Left lung (tissue), 10 donors: ENCODE results near the gene LENG1. TPM values are rescaled to one million over a fixed set of nuclear protein-coding genes. Genes with fewer than 3 reads are reported as not detected.
A peak's percentile ranks its signal among the peaks of the same experiment; 100 is the strongest.

Experiments
- ATAC-seq: fragments of 200-7000 bp; cut with Tn5 transposase; one replicate; pipeline ENCODE4 v1.9.1; 2020; ENCODE audit warnings: moderate library complexity
- DNase-seq, 4 donors: peaks; one replicate each; pipeline ENCODE4 v3.0.0-alpha.2; 2013 to 2020
- H3K27ac ChIP-seq, 2 donors: fragments of 200-600 bp; sonication (generic) in 1 of 2; one replicate each; pipeline versions ENCODE4 v1.5.0 to v1.8.0; 2020 to 2021
- H3K27me3 ChIP-seq, 2 donors: fragments of 200-600 bp; sonication (generic) in 1 of 2; one replicate each; pipeline versions ENCODE4 v1.5.0 to v1.8.0; 2020 to 2021
- H3K36me3 ChIP-seq, 2 donors: fragments of 200-600 bp; sonication (generic) in 1 of 2; one replicate each; pipeline versions ENCODE4 v1.5.0 to v1.8.0; 2020 to 2021
- H3K4me1 ChIP-seq, 2 donors: fragments of 200-600 bp; one replicate each; pipeline ENCODE4 v1.8.0; 2021
- H3K4me3 ChIP-seq, 2 donors: fragments of 200-600 bp; sonication (generic) in 1 of 2; one replicate each; pipeline versions ENCODE4 v1.5.0 to v1.8.0; 2020 to 2021; ENCODE audit warnings: mild to moderate bottlenecking in 1 of 2
- H3K9me3 ChIP-seq, 2 donors: fragments of 200-600 bp; sonication (generic) in 1 of 2; one replicate each; pipeline versions ENCODE4 v1.5.0 to v1.8.0; 2020 to 2021
- intact Hi-C, 2 donors: fragments of 100-400 bp; cut with DNase I; formaldehyde crosslinking; loops; one replicate each; pipeline versions ENCODE4 v1.11.2 to v1.14.2; 2022
- polyA plus RNA-seq, 6 donors: library from polyadenylated mRNA; unstranded; fragments of 120-200 nt; gene quantifications; one replicate each; pipeline ENCODE4 v1.2.1, GENCODE V29; 2013; ENCODE audit not compliant: insufficient read length in 6 of 6
- total RNA-seq, 2 donors: library from RNA; stranded (reverse); fragmentation: NEBNext Ultra II Directional; extraction: Animal tissue kit (Norgen Biotek cat#: 25700); gene quantifications; one replicate each; pipeline ENCODE4 v1.2.1, GENCODE V29; 2021
- TF ChIP-seq, protein P1 (sequence below), 2 donors: fragments of 200-600 bp; sonication (generic) in 1 of 2; IDR thresholded peaks; one replicate each; pipeline versions ENCODE4 v1.5.0 to v1.8.0; 2021; ENCODE audit warnings: antibody characterized with exemption in 2 of 2
- donor health status: DM: no; HTN: yes; CAD: no.
- donor health status: DM: no; HTN: no; CAD: no.

LENG1 gene
- total and polyA plus RNA-seq, 8 donors: 5.4 to 10.9 (median 7.5) TPM

DNA sequence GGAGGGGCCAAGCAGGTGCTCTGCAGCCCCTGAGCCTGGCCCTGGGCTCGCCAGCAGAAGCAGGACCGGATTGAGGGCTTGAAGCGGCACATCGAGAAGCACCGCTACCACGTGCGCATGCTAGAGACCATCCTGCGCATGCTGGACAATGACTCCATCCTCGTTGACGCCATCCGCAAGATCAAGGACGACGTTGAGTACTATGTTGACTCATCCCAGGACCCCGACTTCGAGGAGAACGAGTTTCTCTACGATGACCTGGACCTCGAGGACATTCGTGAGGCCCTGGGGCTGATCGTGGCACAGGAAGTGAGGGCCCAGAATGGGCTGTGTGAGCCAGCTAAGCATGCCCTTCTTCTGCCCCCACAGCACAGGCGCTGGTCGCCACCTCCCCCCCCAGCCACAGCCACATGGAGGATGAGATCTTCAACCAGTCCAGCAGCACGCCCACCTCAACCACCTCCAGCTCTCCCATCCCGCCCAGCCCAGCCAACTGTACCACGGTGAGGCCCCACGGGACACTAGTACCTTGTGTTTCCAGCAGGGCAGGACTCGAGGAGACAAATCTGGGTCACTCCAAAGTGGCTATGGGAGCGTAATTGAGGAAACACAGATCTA, 13.9 kb downstream of the LENG1 start:
- DNase-seq (no peak), ATAC-seq (no peak)
- H3K4me3 ChIP-seq: no peak overlapping the region
- H3K36me3 ChIP-seq: peaks cover 11 to 86% of the 10 kb centered on the region in 2 donors
- no peaks in the 10 kb centered on the region for H3K9me3 ChIP-seq
- H3K27ac ChIP-seq: no peak overlapping the region
- H3K4me1 ChIP-seq: peaks cover 0 to 11% of the 10 kb centered on the region in 2 donors
- no peaks in the 10 kb centered on the region for H3K27me3 ChIP-seq
- TF ChIP-seq, protein P1, sequence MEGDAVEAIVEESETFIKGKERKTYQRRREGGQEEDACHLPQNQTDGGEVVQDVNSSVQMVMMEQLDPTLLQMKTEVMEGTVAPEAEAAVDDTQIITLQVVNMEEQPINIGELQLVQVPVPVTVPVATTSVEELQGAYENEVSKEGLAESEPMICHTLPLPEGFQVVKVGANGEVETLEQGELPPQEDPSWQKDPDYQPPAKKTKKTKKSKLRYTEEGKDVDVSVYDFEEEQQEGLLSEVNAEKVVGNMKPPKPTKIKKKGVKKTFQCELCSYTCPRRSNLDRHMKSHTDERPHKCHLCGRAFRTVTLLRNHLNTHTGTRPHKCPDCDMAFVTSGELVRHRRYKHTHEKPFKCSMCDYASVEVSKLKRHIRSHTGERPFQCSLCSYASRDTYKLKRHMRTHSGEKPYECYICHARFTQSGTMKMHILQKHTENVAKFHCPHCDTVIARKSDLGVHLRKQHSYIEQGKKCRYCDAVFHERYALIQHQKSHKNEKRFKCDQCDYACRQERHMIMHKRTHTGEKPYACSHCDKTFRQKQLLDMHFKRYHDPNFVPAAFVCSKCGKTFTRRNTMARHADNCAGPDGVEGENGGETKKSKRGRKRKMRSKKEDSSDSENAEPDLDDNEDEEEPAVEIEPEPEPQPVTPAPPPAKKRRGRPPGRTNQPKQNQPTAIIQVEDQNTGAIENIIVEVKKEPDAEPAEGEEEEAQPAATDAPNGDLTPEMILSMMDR (IDR thresholded peaks at IDR 0.05): no peak
- intact Hi-C loops: no loop called here

DNA sequence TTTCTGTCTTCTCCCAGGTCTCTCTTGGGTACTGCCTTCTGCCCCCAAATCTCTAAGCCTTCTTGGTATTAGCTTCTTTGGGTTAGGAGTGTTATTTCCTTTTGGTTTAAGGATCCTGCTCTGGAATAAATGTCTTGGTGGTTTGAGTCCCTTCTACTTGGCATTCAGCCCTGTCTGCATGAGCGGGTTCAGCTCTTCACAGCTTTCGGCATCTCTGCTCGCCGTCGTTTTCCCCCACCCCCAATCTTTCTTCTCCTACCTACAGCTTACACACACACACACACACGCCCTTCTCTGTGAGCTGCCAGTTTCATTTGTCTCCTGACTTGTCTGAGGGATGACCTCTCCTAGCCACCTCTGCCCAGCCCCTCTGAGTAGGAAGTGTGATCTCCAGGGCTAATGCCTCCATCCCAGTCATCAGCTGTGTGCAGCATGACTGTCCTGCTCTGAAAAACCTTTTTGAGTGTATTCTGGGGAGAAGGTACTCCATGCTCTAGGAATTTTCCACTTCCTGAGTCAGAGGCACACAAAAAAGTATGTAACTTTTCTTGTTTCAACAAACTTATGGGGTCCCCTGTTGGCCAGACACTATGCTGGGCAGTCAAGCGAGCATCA, 17.2 kb downstream of the LENG1 start:
- peaks cover 7 to 61% of the 10 kb centered on the region in 2 donors for H3K36me3 ChIP-seq
- no peak overlapping the region for H3K4me3 ChIP-seq
- peaks cover 10 to 36% of the 10 kb centered on the region in 2 donors for H3K4me1 ChIP-seq
- no peaks in the 10 kb centered on the region for H3K27me3 ChIP-seq
- no peak overlapping the region for H3K27ac ChIP-seq
- H3K9me3 ChIP-seq: no peaks in the 10 kb centered on the region
- no peak for ATAC-seq
- TF ChIP-seq, protein P1 (IDR thresholded peaks at IDR 0.05): no peak
- intact Hi-C loops: no loop called here
- DNase-seq: no peak

DNA sequence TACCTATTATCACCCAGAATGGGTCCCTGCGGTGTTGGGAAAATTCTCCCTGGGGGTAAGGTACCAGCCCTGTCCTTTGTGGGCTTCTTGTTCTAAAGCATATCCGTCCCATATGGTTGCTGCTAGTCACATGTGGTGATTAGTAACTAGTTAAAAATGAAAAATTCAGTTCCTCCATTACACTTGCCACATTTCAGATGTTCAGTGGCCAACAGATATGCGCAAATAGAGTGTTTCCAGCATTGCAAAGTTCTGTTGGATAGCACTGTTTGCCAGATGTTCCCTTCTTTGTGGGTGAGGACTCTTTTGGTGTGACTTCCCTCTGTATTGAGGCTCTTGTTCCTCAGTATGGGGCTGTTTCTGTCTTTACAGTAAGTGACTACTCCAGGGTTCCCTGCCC, 18.2 kb downstream of the LENG1 start:
- ATAC-seq (no peak), DNase-seq (no peak)
- Histone ChIP-seq H3K27ac (no peak overlapping the region), H3K9me3 (no peaks in the 10 kb centered on the region), H3K27me3 (no peaks in the 10 kb centered on the region), H3K4me1 (peaks cover 10 to 40% of the 10 kb centered on the region in 2 donors), H3K36me3 (peaks cover 7 to 52% of the 10 kb centered on the region in 2 donors), H3K4me3 (no peak overlapping the region)
- TF ChIP-seq, protein P1 (IDR thresholded peaks at IDR 0.05): no peak
- intact Hi-C loops: no loop called here

DNA sequence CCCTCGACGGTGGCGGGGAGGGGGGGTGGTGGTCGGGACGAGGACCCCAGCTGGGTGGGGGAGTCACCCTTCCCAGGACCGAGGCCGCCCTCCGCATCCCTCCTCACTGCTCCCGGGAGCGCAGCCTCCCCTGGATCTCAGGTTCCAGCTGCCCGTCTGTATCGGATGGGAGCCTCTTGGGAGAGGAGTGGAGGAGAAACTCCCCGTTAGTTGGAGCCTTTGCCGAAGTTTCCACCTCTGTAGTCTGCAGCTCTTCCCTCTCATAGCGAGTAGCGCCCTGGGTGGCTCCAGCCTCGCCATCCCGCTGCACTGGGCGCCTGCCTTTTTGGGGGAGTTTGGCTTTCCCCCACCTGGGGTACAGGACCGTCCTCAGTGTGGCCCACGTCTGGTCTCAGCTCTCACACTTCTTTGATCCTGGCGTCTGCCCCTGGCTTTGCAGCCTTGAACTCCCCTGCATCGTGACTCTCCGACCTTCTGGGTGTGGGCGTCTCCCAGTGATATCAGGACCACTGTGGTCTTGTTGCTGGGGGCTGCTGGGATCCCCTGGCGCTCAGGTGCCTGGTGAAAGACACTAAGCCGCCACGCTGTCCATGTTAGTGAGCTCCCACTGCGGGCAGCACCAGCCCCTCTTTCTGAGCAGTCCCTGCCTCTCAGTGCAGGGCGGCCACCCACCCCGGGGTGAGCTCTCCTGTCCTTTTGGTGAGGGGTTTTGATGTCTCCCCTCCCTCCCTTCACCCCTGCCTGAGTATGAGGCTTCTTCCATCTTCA, 20.8 kb downstream of the LENG1 start:
- DNase-seq: no peak
- Histone ChIP-seq H3K9me3 (no peaks in the 10 kb centered on the region), H3K36me3 (peaks cover 4 to 25% of the 10 kb centered on the region in 2 donors), H3K4me1 (peaks cover 17 to 52% of the 10 kb centered on the region in 2 donors), H3K27me3 (no peaks in the 10 kb centered on the region), H3K4me3 (peak overlapping the region; percentile 94 to 99), H3K27ac (peak overlapping the region; percentile 86 to 92)
- no peak for ATAC-seq
- intact Hi-C loops: no loop called here
- TF ChIP-seq, protein P1 (IDR thresholded peaks at IDR 0.05): no peak
